Hepatocyte (in vitro differentiated cells): ENCODE data around the gene GRID1.

ENCODE experiments used
- CTCF ChIP-seq: fragments of 200-600 bp; sonication (generic); IDR thresholded peaks from 2 replicates; pipeline ENCODE4 v1.5.1; 2016; ENCODE audit warnings: antibody characterized with exemption, mild to moderate bottlenecking; ENCODE audit not compliant: poor library complexity
- EZH2 ChIP-seq: fragments of 200-600 bp; sonication (generic); IDR thresholded peaks from 2 replicates; pipeline ENCODE4 v1.6.1; 2016; ENCODE audit warnings: antibody characterized with exemption, mild to moderate bottlenecking, borderline replicate concordance

- no peak for TF ChIP-seq CTCF
- no peak for TF ChIP-seq EZH2
Observed at GRCh38 chr10:86217371-86218080, 149.1 kb downstream of the GRID1 start.
